HepG2 (cell line): ENCODE data around the gene TRPM1. TPM values are rescaled to one million over a fixed set of nuclear protein-coding genes. Genes with fewer than 3 reads are reported as not detected.
A peak's percentile ranks its signal among the peaks of the same experiment; 100 is the strongest.

Source experiments
- CBX1 ChIP-seq: IDR thresholded peaks from one replicate; pipeline ENCODE4 v1.6.1; 2016; ENCODE audit warnings: antibody characterized with exemption, low read depth
- CCDC6 ChIP-seq: sonication (generic); formaldehyde crosslinking; IDR thresholded peaks from 2 replicates; pipeline ENCODE4 v1.8.1; 2022; ENCODE audit warnings: mild to moderate bottlenecking, missing genetic modification reagents, moderate library complexity
- CHCHD3 ChIP-seq: sonication (generic); formaldehyde crosslinking; IDR thresholded peaks from 2 replicates; pipeline ENCODE4 v1.8.0; 2022; ENCODE audit warnings: mild to moderate bottlenecking, missing genetic modification reagents, moderate library complexity
- KLF12 ChIP-seq: sonication (generic); formaldehyde crosslinking; IDR thresholded peaks from 2 replicates; pipeline ENCODE4 v1.4.0; 2020; ENCODE audit warnings: missing genetic modification reagents, borderline replicate concordance
- MAF1 ChIP-seq: sonication (generic); formaldehyde crosslinking; IDR thresholded peaks from 2 replicates; pipeline ENCODE4 v1.5.0; 2020; ENCODE audit warnings: missing genetic modification reagents, borderline replicate concordance
- RAD21 ChIP-seq: fragments of 450-650 bp; formaldehyde crosslinking; IDR thresholded peaks from 2 replicates; pipeline ENCODE4 v1.5.0; 2020; ENCODE audit warnings: mild to moderate bottlenecking
- SMAD9 ChIP-seq: sonication (generic); formaldehyde crosslinking; IDR thresholded peaks from 2 replicates; pipeline ENCODE4 v1.5.1; 2020; ENCODE audit warnings: mild to moderate bottlenecking, missing genetic modification reagents
- SMYD3 ChIP-seq: sonication (generic); formaldehyde crosslinking; IDR thresholded peaks from 2 replicates; pipeline ENCODE4 v1.8.1; 2023; ENCODE audit warnings: mild to moderate bottlenecking, missing genetic modification reagents
- SP5 ChIP-seq: IDR thresholded peaks from 2 replicates; pipeline ENCODE4 v1.6.1; 2016; ENCODE audit warnings: low read depth, borderline replicate concordance
- SRF ChIP-seq: IDR thresholded peaks from 2 replicates; pipeline ENCODE4 v1.6.1; 2011; ENCODE audit warnings: mild to moderate bottlenecking, low read depth, low read length, moderate library complexity
- ZBTB8A ChIP-seq: sonication (generic); formaldehyde crosslinking; IDR thresholded peaks from 2 replicates; pipeline ENCODE4 v1.4.0; 2020; ENCODE audit warnings: mild to moderate bottlenecking, low read depth, missing genetic modification reagents, borderline replicate concordance
- ZKSCAN1 ChIP-seq: fragments of 150-350 bp; IDR thresholded peaks from 2 replicates; pipeline ENCODE4 v1.6.1; 2014; ENCODE audit warnings: low read length
- ZNF12 ChIP-seq: sonication (generic); formaldehyde crosslinking; IDR thresholded peaks from 2 replicates; pipeline ENCODE4 v1.5.0; 2020; ENCODE audit warnings: missing genetic modification reagents
- ZNF235 ChIP-seq: sonication (generic); formaldehyde crosslinking; IDR thresholded peaks from 2 replicates; pipeline ENCODE4 v1.8.1; 2023; ENCODE audit warnings: mild to moderate bottlenecking, missing genetic modification reagents, borderline replicate concordance
- ZNF451 ChIP-seq: sonication (generic); formaldehyde crosslinking; IDR thresholded peaks from 2 replicates; pipeline ENCODE4 v1.5.0; 2020; ENCODE audit warnings: mild to moderate bottlenecking, missing genetic modification reagents
- polyA plus RNA-seq, 8 experiments: library from polyadenylated mRNA; depleted of rRNA in 3 of 8; stranded (reverse) in 7 of 8; unstranded in 1 of 8; fragments of >200 nt; fragmentation: Illumina TruSeq in 4 of 8; extraction: Trizol in 4 of 8; gene quantifications; 2 replicates each; pipeline versions ENCODE4 v1.2.1 to v1.2.3, GENCODE V29; 2011 to 2016; ENCODE audit warnings: low read depth in 4 of 8, missing spikeins in 1 of 8, mixed read lengths in 1 of 8; ENCODE audit not compliant: insufficient read depth in 1 of 8
- total RNA-seq, 5 experiments: library from RNA; depleted of rRNA; stranded (reverse); fragments of >200 nt; fragmentation: Illumina TruSeq; extraction: Trizol; gene quantifications; 2 replicates each; pipeline ENCODE4 v1.2.3, GENCODE V29; 2016; ENCODE audit warnings: low read depth in 1 of 5
- TF ChIP-seq, protein P1 (sequence below): IDR thresholded peaks from 2 replicates; pipeline ENCODE4 v1.6.1; 2018; ENCODE audit warnings: missing genetic modification reagents
- TF ChIP-seq, protein P2 (sequence below): sonication (generic); formaldehyde crosslinking; IDR thresholded peaks from 2 replicates; pipeline ENCODE4 v1.4.0; 2020; ENCODE audit warnings: mild to moderate bottlenecking, missing genetic modification reagents
- TF ChIP-seq, protein P3 (sequence below): sonication (generic); formaldehyde crosslinking; IDR thresholded peaks from 2 replicates; pipeline ENCODE4 v1.9.0; 2021; ENCODE audit warnings: missing genetic modification reagents, borderline replicate concordance
- TF ChIP-seq, protein P4 (sequence below): sonication (generic); formaldehyde crosslinking; IDR thresholded peaks from 2 replicates; pipeline ENCODE4 v1.8.1; 2022; ENCODE audit warnings: mild to moderate bottlenecking, missing genetic modification reagents
- TF ChIP-seq, protein P5 (sequence below), 2 experiments: sonication (generic) in 1 of 2; formaldehyde crosslinking in 1 of 2; IDR thresholded peaks; 2 replicates each; pipeline versions ENCODE4 v1.4.0 to v1.6.1; 2016 to 2020; ENCODE audit warnings: borderline replicate concordance in 1 of 2, low read depth in 1 of 2, mild to moderate bottlenecking in 1 of 2, missing genetic modification reagents in 1 of 2

Gene TRPM1
- total and polyA plus RNA-seq, 2 of the 13 experiments (the other 11 are each of a cell fraction or from before 2014, with no cell fraction given): not detected

DNA sequence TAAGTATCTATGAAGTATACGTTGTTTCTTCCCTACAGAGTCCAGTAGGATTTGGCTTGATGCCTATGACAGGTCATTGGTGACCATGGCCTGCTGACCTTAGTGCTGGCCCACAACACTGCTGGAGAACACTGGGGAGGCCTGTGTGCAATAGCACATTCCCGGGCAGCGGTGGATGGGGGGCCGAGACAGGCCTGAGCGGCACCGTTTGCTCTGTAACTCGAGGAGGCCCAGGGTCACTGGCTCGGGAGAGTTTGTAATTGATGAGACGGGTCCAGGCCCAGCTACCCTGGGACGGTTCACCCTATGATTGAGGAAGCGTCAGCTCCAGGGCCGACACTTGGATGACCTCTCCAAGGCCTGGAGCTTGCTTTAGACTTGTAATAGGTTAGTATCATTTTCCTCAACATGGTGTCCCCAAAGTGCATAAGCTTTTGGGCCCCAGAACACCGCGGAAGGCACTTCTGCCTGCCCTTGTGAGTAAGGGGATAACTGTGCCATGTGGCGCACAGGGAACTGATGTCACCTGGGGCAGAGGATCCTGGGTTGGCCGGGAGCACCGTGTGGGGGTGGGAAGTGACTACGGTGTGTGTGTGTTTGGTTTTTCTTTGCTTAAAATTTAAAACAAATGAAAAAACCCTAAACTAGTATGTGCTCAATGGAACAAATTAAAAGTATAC is 12.0 kb downstream of the TRPM1 start (continued):
- TF ChIP-seq, protein P1, sequence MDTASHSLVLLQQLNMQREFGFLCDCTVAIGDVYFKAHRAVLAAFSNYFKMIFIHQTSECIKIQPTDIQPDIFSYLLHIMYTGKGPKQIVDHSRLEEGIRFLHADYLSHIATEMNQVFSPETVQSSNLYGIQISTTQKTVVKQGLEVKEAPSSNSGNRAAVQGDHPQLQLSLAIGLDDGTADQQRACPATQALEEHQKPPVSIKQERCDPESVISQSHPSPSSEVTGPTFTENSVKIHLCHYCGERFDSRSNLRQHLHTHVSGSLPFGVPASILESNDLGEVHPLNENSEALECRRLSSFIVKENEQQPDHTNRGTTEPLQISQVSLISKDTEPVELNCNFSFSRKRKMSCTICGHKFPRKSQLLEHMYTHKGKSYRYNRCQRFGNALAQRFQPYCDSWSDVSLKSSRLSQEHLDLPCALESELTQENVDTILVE (CRISPR knock-in tag): no peak
- no peak; the same call in 1 of the 2 replicates for TF ChIP-seq ZNF12
- TF ChIP-seq RAD21 (CRISPR knock-in tag): no peak
- no peak for TF ChIP-seq SRF
- TF ChIP-seq, protein P2, sequence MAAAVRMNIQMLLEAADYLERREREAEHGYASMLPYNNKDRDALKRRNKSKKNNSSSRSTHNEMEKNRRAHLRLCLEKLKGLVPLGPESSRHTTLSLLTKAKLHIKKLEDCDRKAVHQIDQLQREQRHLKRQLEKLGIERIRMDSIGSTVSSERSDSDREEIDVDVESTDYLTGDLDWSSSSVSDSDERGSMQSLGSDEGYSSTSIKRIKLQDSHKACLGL (CRISPR knock-in tag): no peak
- TF ChIP-seq ZNF235 (CRISPR knock-in tag): no peak
- TF ChIP-seq SMAD9 (CRISPR knock-in tag): no peak
- no peak for TF ChIP-seq SMYD3 (CRISPR knock-in tag)
- TF ChIP-seq, protein P3, sequence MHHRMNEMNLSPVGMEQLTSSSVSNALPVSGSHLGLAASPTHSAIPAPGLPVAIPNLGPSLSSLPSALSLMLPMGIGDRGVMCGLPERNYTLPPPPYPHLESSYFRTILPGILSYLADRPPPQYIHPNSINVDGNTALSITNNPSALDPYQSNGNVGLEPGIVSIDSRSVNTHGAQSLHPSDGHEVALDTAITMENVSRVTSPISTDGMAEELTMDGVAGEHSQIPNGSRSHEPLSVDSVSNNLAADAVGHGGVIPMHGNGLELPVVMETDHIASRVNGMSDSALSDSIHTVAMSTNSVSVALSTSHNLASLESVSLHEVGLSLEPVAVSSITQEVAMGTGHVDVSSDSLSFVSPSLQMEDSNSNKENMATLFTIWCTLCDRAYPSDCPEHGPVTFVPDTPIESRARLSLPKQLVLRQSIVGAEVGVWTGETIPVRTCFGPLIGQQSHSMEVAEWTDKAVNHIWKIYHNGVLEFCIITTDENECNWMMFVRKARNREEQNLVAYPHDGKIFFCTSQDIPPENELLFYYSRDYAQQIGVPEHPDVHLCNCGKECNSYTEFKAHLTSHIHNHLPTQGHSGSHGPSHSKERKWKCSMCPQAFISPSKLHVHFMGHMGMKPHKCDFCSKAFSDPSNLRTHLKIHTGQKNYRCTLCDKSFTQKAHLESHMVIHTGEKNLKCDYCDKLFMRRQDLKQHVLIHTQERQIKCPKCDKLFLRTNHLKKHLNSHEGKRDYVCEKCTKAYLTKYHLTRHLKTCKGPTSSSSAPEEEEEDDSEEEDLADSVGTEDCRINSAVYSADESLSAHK (CRISPR knock-in tag): no peak
- TF ChIP-seq MAF1 (CRISPR knock-in tag): no peak
- no peak for TF ChIP-seq KLF12 (CRISPR knock-in tag)
- TF ChIP-seq, protein P4, sequence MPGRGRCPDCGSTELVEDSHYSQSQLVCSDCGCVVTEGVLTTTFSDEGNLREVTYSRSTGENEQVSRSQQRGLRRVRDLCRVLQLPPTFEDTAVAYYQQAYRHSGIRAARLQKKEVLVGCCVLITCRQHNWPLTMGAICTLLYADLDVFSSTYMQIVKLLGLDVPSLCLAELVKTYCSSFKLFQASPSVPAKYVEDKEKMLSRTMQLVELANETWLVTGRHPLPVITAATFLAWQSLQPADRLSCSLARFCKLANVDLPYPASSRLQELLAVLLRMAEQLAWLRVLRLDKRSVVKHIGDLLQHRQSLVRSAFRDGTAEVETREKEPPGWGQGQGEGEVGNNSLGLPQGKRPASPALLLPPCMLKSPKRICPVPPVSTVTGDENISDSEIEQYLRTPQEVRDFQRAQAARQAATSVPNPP (CRISPR knock-in tag): no peak
- no peak for TF ChIP-seq CBX1
- TF ChIP-seq CCDC6: no peak; the same call in 1 of the 2 replicates
- no peak for TF ChIP-seq ZKSCAN1
- TF ChIP-seq, protein P5, sequence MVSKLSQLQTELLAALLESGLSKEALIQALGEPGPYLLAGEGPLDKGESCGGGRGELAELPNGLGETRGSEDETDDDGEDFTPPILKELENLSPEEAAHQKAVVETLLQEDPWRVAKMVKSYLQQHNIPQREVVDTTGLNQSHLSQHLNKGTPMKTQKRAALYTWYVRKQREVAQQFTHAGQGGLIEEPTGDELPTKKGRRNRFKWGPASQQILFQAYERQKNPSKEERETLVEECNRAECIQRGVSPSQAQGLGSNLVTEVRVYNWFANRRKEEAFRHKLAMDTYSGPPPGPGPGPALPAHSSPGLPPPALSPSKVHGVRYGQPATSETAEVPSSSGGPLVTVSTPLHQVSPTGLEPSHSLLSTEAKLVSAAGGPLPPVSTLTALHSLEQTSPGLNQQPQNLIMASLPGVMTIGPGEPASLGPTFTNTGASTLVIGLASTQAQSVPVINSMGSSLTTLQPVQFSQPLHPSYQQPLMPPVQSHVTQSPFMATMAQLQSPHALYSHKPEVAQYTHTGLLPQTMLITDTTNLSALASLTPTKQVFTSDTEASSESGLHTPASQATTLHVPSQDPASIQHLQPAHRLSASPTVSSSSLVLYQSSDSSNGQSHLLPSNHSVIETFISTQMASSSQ (IDR thresholded peaks at IDR 0.05; ENCODE audit: low read depth): no peak
- TF ChIP-seq, protein P5 (CRISPR knock-in tag; IDR thresholded peaks at IDR 0.05; ENCODE audit: borderline replicate concordance): no peak
- no peak for TF ChIP-seq CHCHD3
- no peak for TF ChIP-seq ZNF451 (CRISPR knock-in tag)
- no peak for TF ChIP-seq ZBTB8A (CRISPR knock-in tag)
- TF ChIP-seq SP5 (CRISPR knock-in tag): 0 out of 2 replicates have a peak, but pooled peaks have one; percentile 33
